Measurements from ENCODE around the gene TFAP2A. TPM values are rescaled to one million over a fixed set of nuclear protein-coding genes. Genes with fewer than 3 reads are reported as not detected.

TFAP2A gene
- total RNA-seq, 4 donors from 2014 or later, result 0.21 TPM; not detected in 2

DNA sequence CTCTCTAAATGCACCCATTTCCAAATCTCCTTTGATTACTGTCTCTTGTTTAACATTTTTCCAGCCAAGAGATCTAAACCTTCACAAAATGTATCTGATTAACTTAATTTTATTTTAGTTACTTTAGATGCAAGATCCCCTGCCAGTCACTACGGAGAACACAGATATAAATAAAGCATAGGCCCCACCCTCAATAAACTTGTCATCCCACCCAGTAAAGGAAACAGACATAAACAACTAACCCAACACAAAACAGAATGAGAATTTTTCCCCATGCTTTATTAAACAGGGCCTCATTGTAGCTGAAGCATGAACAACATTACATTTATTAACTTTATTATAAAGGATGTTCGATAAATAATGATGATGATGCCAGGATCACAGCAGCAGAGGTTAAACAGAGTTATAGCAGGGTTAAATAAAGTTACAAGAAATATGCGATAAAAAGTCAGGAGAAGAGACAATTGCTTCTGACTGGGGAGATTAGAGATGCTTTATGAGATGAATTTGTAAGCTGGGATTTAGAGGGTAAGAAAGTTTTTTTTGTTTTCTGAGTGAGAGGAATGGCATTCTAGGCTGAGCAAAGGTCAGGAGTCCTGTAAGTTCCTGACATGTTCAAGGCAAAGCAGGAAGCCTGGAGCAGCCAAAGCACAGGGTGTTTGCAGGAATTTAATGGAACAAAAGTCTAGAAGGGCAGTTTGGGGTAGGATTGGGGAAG lies 41.1 kb downstream of the TFAP2A start:
- TF ChIP-seq, protein P1, sequence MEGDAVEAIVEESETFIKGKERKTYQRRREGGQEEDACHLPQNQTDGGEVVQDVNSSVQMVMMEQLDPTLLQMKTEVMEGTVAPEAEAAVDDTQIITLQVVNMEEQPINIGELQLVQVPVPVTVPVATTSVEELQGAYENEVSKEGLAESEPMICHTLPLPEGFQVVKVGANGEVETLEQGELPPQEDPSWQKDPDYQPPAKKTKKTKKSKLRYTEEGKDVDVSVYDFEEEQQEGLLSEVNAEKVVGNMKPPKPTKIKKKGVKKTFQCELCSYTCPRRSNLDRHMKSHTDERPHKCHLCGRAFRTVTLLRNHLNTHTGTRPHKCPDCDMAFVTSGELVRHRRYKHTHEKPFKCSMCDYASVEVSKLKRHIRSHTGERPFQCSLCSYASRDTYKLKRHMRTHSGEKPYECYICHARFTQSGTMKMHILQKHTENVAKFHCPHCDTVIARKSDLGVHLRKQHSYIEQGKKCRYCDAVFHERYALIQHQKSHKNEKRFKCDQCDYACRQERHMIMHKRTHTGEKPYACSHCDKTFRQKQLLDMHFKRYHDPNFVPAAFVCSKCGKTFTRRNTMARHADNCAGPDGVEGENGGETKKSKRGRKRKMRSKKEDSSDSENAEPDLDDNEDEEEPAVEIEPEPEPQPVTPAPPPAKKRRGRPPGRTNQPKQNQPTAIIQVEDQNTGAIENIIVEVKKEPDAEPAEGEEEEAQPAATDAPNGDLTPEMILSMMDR (IDR thresholded peaks at IDR 0.05), result no peak
- TF ChIP-seq POLR2A (IDR thresholded peaks at IDR 0.05), result no peak
- H3K27ac ChIP-seq, result no peak overlapping the region
- H3K4me1 ChIP-seq, result no peaks in the 10 kb centered on the region
- DNase-seq, result no peak
- no peaks in the 10 kb centered on the region for H3K9me3 ChIP-seq
- H3K36me3 ChIP-seq, result no peaks in the 10 kb centered on the region
- no peak overlapping the region for H3K4me3 ChIP-seq
- intact Hi-C loops (cut with DNase I; ENCODE audit: low total_unique reads), result no loop called here
- H3K27me3 ChIP-seq, result no peaks in the 10 kb centered on the region

GRCh38 chr6:10369896-10370295 lies 45.0 kb downstream of the TFAP2A start:
- no peak overlapping the region for H3K27ac ChIP-seq
- no peaks in the 10 kb centered on the region for H3K9me3 ChIP-seq
- no peak for DNase-seq
- H3K4me3 ChIP-seq, result no peak overlapping the region
- no peaks in the 10 kb centered on the region for H3K4me1 ChIP-seq
- intact Hi-C loops (cut with DNase I; ENCODE audit: low total_unique reads), result no loop called here
- H3K36me3 ChIP-seq, result no peaks in the 10 kb centered on the region
- no peaks in the 10 kb centered on the region for H3K27me3 ChIP-seq
- no peak for TF ChIP-seq POLR2A (IDR thresholded peaks at IDR 0.05)
- TF ChIP-seq, protein P1 (IDR thresholded peaks at IDR 0.05), result no peak

DNA sequence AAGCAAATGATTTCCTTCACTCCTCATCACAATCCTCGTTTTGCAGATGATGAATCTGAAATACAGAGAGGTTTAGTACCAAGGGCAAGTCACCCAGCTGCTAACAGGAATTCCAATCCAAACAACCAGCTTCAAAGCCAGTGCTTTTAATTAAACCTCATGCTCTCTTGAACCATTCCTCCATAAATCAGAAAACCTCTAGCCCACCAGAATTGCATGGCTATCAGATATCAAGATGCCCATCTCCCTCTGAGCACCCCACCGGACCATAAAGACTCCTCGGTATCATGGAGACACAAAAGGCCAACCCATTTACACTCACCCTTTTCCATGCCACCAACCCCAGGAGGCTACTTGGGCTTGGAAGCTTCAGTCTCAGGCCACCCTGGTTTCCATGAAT lies 46.0 kb downstream of the TFAP2A start:
- Histone ChIP-seq H3K27me3 (no peaks in the 10 kb centered on the region), H3K36me3 (no peaks in the 10 kb centered on the region), H3K9me3 (no peaks in the 10 kb centered on the region), H3K4me1 (no peaks in the 10 kb centered on the region), H3K27ac (no peak overlapping the region), H3K4me3 (no peak overlapping the region)
- no peak for DNase-seq
- TF ChIP-seq POLR2A (IDR thresholded peaks at IDR 0.05), result no peak
- TF ChIP-seq, protein P1 (IDR thresholded peaks at IDR 0.05), result no peak
- intact Hi-C loops (cut with DNase I; ENCODE audit: low total_unique reads), result no loop called here

DNA sequence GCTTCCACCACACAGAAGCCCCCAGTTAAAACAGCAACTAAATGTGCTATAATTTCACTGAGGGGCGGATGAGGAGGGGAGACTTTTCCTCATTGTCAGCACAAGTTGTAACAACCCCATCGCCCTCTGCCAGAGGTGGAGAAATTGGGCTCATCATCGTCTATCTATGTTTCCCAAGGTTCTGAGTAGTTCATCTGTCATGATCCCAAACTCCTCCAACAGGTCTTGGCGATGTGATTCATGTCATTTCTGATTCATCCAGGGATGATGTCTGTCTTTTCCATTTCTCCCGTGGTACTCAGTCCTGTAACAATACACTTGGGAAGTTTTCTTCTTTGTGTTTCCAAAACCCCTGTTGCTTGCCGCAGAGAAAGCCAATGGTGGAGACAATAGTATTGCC lies 51.0 kb downstream of the TFAP2A start:
- H3K27ac ChIP-seq, result no peak overlapping the region
- H3K27me3 ChIP-seq, result no peaks in the 10 kb centered on the region
- H3K4me3 ChIP-seq, result no peak overlapping the region
- TF ChIP-seq POLR2A (IDR thresholded peaks at IDR 0.05), result no peak
- TF ChIP-seq, protein P1 (IDR thresholded peaks at IDR 0.05), result no peak
- H3K4me1 ChIP-seq, result no peaks in the 10 kb centered on the region
- H3K9me3 ChIP-seq, result no peaks in the 10 kb centered on the region
- no peaks in the 10 kb centered on the region for H3K36me3 ChIP-seq
- intact Hi-C loops (cut with DNase I; ENCODE audit: low total_unique reads), result no loop called here
- no peak for DNase-seq

- H3K9me3 ChIP-seq, result no peaks in the 10 kb centered on the region
- TF ChIP-seq, protein P1 (IDR thresholded peaks at IDR 0.05), result no peak
- no peak for TF ChIP-seq POLR2A (IDR thresholded peaks at IDR 0.05)
- H3K4me1 ChIP-seq, result no peaks in the 10 kb centered on the region
- no peaks in the 10 kb centered on the region for H3K27me3 ChIP-seq
- H3K4me3 ChIP-seq, result no peak overlapping the region
- no peak overlapping the region for H3K27ac ChIP-seq
- no peak for DNase-seq
- no peaks in the 10 kb centered on the region for H3K36me3 ChIP-seq
- intact Hi-C loops (cut with DNase I; ENCODE audit: low total_unique reads), result no loop called here
These were observed 52.6 kb downstream of the TFAP2A start for GRCh38 chr6:10362300-10362699.

Data from uterus (tissue), 4 donors.